22Rv1 (cell line): Measurements from ENCODE around the gene NXT1.

Source experiments
- CTCF ChIP-seq: fragments of 450-650 bp; IDR thresholded peaks from 2 replicates; pipeline ENCODE4 v1.5.1; 2017; ENCODE audit warnings: mild to moderate bottlenecking
- ZFX ChIP-seq: fragments of 450-650 bp; IDR thresholded peaks from 2 replicates; pipeline ENCODE4 v1.6.1; 2017; ENCODE audit warnings: antibody characterized with exemption, borderline replicate concordance

GRCh38 chr20:23362392-23363256, 12.0 kb downstream of the NXT1 start:
- TF ChIP-seq CTCF (no peak), ZFX (no peak)
